ENCODE results near the gene STYK1.

Gene STYK1, protein sequence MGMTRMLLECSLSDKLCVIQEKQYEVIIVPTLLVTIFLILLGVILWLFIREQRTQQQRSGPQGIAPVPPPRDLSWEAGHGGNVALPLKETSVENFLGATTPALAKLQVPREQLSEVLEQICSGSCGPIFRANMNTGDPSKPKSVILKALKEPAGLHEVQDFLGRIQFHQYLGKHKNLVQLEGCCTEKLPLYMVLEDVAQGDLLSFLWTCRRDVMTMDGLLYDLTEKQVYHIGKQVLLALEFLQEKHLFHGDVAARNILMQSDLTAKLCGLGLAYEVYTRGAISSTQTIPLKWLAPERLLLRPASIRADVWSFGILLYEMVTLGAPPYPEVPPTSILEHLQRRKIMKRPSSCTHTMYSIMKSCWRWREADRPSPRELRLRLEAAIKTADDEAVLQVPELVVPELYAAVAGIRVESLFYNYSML

DNA sequence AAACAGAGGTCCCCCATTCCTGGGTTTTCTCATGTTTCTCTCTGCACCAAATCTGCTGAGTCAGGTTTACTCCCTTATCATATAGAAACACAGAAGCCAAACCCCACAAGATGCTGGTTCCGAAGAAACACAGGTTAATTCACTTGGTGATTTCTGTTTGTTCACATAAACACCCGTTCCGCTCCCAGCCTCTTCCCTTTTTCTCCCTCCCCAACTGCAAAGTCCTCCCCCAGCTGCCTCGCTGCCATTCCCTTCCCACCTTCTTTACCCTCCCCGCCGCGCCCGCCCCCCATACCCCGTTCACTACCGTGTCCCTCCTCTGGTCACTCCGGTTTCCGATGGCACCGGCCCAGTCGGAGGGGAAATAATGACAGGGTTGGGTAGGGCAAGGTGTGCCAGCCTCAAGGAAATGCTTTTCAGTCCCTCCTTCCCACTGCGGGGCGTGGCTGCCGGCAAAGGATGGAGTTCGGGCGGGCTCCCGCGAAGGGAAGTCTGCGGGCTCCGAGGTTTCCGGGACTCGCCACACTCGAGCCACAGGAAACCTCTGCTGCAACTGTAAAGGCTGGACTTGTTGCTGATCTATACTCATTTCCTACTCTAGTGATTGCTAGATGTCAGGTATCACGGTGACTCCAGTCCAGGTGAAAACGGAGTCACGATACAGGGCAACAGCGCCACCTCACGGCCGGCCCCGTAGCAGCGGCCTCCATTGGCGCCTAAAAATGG, at the start of gene STYK1:
STYK1 (minus strand) TSS at position 394 of the 726 bp plus-strand sequence. CDS start 39,434 bp downstream, outside the sequence.
- peak within 1 kb of the TSS; percentile 59 for H3K4me3 ChIP-seq (ENCODE audit: control insufficient read depth, low read depth, low read length)
- peak; percentile 26 for DNase-seq (ENCODE audit: low read depth)
- TF ChIP-seq, protein P1, sequence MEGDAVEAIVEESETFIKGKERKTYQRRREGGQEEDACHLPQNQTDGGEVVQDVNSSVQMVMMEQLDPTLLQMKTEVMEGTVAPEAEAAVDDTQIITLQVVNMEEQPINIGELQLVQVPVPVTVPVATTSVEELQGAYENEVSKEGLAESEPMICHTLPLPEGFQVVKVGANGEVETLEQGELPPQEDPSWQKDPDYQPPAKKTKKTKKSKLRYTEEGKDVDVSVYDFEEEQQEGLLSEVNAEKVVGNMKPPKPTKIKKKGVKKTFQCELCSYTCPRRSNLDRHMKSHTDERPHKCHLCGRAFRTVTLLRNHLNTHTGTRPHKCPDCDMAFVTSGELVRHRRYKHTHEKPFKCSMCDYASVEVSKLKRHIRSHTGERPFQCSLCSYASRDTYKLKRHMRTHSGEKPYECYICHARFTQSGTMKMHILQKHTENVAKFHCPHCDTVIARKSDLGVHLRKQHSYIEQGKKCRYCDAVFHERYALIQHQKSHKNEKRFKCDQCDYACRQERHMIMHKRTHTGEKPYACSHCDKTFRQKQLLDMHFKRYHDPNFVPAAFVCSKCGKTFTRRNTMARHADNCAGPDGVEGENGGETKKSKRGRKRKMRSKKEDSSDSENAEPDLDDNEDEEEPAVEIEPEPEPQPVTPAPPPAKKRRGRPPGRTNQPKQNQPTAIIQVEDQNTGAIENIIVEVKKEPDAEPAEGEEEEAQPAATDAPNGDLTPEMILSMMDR (conservative IDR thresholded peaks at IDR 0.05; ENCODE audit: control insufficient read depth, insufficient read depth, low read depth, low read length): peak; percentile 92

DNA sequence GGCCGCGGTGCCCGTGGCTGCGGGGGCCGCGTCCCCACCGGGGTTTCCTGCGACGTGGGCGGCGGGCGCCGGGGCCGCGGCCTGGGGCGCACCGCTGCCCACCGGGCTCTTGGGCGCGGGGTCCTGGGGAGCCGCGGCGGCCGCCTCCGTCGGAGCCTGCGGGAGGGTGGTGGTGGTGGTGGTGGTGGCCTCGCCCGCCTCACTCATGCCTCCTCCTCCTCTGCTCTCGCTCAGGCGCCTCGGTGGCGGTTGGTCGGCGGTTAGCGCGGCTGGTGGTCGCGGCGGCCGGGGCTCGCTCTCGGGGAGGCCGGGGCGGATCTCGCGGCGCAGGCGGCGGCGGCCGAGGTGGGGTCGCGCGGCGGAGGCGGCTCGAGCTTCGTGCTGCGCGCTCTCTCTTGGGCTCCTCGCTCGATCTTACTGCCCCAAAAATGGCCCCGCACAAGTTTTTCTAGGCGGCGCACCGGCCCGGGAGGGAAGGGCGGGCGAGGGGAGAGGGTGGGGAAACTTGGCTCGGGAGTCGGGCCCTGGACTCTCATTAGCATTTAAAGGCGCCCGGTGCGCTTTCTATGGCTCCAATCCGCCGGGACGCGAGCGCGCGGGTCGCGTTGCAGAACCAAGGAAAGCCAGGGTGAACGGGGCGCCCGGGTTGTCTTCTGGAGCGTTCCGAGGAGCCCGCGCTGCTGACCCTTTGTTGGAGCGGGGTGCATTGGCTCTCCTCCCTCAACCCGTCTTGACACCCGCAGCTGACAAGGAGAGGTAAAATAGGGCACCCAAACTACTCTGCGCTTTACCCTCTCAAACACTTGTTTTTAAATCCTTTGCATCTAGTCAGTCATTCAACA, 49.3 kb upstream of the STYK1 start, which contains the start of gene YBX3:
YBX3 (minus strand) TSS at position 419 of the 842 bp plus-strand sequence; CDS start at position 207, 212 bp downstream.
- peak; percentile 77 for DNase-seq (ENCODE audit: low read depth)
- H3K4me3 ChIP-seq (ENCODE audit: control insufficient read depth, low read depth, low read length): peak within 1 kb of the TSS; percentile 84
- TF ChIP-seq, protein P1 (conservative IDR thresholded peaks at IDR 0.05; ENCODE audit: control insufficient read depth, insufficient read depth, low read depth, low read length): no peak

DNA sequence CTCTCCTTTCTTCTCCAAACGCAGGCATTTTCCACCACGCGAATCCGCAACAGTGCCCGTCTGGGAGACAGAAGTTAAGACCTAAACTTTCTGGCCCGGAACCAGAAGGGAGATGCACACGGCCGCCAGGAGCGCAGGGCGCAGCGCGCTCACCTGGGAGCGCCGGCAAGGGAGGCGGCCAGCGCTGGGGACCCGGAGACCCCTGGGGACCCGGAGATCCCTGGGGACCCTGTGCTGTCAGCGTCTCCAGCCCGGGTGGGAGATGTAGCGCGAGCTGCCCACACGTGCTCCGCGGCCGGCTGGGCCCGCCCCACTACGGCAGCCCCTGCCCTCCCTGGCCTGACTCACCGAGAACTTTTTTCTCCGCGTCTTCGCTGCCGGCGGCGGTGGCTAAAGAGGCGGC, 48.7 kb upstream of the STYK1 start:
- peak; percentile 61 for DNase-seq (ENCODE audit: low read depth)
- TF ChIP-seq, protein P1 (conservative IDR thresholded peaks at IDR 0.05; ENCODE audit: control insufficient read depth, insufficient read depth, low read depth, low read length): no peak
- peak overlapping the region; percentile 84 for H3K4me3 ChIP-seq (ENCODE audit: control insufficient read depth, low read depth, low read length)

DNA sequence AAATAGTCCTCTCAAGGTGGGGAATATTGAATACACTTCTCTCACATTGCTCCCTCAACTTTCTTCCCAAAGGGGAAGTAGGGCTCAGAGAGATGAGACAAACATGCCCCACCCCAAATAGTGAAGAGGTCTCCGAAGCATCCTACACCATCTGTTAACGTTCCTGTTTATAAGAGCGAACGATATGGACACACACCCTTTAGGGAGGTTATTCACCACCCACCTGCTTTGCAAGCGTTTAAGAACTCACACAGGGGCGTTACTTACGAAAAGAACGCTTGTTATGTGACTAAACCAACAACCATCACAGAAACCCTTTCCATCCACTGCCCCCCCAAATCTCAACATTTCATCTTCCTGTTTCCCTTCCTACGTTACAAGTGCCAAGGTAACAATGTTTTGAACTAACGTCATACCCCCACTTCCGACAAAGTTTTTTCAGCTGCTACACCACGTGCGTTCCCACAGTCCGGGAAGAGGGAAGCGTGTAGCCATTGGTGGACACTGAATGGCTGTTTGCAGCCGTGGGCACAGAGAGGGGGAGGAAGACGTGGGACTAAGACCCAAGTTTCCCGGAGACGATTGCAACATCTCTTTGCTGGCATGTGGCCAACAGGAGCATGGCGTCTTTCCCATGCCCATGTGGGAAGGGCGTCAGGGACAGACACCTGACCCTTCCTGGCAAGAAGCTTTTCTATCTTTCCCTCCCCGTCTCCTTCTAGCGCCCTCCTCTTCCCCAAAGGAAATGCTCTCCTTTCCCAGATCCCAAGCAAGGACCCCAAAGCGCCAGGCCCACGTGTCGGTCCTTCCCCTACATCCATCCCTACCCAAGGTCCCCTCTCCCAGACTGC, 48.0 kb upstream of the STYK1 start:
- peak; percentile 99 for DNase-seq (ENCODE audit: low read depth)
- peak overlapping the region; percentile 84 for H3K4me3 ChIP-seq (ENCODE audit: control insufficient read depth, low read depth, low read length)
- TF ChIP-seq, protein P1 (conservative IDR thresholded peaks at IDR 0.05; ENCODE audit: control insufficient read depth, insufficient read depth, low read depth, low read length): no peak

DNA sequence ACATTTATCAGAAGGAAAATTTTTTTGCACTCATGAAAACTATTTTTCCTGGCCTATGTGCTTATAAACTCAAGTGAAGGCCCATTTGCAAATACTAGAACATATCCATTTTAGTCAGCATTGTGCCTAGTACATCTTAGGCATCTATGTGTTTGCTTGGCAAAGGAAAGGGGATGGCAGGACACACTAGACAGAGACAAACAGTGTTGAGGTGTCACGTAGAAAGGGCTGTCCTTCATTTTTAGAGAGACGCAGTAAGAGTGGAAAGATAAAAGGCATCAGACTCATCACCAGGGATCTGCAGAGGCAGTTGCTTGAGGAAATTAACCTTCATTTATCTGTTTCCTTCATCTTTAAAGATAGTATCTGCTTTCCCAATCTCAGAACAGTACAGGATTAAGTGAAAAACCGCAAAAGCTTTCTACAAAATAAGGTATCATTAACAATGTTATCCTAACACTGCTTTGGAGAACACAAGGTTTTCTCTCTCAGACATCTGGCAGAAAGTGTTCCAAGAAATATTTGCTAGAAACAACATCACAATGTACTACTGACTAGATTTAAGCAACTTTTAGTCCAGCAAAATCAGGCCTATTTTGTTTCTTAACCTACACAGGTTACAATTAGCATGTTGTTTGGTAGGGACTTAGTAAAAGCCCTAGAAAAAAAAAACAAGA, 47.3 kb upstream of the STYK1 start:
- H3K4me3 ChIP-seq (ENCODE audit: control insufficient read depth, low read depth, low read length): peak overlapping the region; percentile 84
- DNase-seq (ENCODE audit: low read depth): no peak
- TF ChIP-seq, protein P1 (conservative IDR thresholded peaks at IDR 0.05; ENCODE audit: control insufficient read depth, insufficient read depth, low read depth, low read length): no peak

Data from fibroblast of mammary gland (primary cell).